NCI-H345 treated with DMSO at 0.1 percent for 48 hours (cell line): ENCODE results near the gene DPH6.
"Not testable (repeated sequence)": the region's sequence is repeated elsewhere in the genome, so short reads cannot be mapped to it uniquely, and the experiment has no call there.

Experiments
- DNase-seq: peaks from one replicate; lab custom pipeline; 2025; ENCODE audit not compliant: unreplicated experiment; lab: John Stamatoyannopoulos, UW

The DPH6 gene

DNA sequence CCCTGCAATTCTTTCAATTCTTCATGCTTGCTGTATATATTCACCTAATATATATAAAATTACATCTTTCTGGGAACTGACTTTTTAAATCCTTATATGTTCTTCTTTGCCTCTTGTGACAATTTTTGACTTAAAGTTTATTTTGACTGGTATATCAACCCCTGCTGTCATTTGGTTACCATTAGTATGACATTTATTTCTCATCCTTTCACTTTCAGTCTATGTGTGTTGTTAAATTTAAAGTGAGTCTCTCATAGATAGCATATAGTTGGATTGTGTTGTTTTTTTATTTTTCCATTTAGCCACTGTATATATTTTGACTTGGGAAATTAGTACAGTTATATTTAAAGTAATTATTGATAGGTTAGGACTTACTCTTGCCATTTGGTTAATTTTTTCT is 194.9 kb downstream of the DPH6 start:
- DNase-seq: no peak

DNA sequence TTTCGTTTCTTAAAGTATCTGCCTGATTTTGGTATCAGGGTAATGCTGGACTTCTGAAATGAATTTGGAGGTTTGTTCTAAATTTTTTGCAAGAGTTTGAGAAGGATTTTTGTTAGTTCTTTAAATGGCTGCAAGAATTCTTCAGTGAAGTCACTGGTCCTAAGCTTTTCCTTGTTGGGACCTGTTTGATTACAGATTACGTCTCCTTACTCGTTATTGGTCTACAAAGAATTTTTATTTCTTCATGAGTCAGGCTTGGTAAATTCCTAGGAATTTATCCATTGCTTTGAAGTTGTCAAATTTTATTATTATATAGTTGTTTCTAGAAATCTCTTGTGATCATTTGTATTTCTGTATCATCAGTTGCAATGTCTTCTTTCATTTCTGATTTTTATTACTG is 196.0 kb downstream of the DPH6 start:
- DNase-seq: no peak

DNA sequence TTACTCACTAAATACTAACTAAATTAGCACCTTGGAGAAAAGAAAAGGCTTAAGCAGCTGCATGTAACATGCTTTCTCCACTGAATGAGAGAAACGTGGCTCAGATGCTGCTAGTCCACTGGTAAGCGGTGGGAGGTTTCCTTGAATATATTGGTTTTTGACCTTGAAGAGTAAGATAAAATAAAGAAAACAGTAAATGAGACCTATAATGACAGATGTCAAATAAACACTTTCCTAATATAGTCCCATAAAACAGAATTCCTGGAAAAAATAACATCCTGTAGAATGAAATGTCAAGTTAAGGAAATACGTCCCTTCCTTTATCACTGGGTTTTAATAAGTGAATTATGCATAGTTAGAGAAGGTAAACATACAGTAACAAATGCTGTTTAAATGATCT is 215.0 kb downstream of the DPH6 start:
- DNase-seq: no peak

DNA sequence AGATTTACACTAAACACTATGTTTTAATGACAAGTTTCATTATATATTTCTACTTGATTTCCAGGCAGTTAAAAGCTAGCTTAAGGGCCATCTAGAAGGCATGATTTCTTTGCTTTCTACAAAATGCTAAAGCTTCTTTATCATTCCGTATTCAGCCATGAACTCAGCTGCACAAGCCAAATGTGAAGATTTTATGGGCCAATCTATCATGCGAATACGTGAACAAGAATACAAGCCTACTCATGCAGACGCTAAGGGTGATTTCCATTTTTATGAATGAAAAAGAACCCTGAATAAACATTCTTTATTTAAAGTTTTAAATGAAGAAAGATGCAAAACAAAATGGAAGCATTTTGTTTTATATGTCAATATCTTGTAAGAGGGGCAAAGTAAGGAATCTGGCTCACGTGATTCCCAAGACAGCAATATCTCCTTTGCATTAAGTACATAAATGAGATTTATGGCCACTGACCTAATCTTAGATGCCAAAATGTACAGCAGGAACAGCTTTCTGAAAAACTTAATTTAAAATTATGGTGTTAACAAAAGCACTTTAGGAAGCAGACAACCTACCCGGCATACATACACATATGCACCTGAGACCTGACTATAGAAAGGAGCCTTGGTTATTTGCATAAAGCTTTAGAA is 215.8 kb downstream of the DPH6 start:
- no peak for DNase-seq

DNA sequence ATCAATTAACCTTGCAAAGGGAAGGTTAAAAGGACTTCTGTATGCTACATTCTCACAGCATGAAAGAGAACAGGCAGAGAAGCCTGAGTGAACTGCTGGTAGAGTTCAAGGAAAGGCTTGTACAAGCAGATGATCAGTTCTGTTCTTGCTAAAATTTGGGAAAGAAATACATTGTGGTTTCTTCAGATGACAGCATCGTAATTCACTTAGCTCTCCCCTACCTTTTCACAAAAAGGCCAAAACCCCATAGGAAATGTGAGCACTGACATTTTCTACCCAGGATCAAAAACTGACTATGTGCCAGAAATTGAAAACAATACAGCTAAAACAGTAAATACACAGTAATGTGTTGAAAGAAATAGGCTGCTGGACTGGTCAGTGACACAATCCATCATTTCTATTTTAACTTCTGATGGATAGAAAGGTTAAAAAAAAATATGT is 216.4 kb downstream of the DPH6 start:
- no peak for DNase-seq

DNA sequence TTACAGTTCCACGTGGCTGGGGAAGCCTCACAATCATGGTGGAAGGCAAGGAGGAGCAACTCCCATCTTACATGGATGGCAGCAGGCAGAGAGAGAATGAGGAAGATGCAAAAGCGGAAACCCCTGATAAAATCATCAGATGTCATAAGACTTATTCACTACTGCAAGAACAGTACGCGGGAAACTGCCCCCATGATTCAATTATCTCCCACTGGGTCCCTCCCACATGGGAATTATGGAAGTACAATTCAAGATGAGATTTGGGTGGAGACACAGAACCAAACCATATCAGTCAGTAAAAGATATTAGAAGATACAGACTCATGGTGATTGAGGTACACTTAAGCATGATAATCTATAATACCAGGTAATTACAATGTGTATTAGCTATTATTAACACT is 217.1 kb downstream of the DPH6 start:
- not testable (repeated sequence) for DNase-seq

DNA sequence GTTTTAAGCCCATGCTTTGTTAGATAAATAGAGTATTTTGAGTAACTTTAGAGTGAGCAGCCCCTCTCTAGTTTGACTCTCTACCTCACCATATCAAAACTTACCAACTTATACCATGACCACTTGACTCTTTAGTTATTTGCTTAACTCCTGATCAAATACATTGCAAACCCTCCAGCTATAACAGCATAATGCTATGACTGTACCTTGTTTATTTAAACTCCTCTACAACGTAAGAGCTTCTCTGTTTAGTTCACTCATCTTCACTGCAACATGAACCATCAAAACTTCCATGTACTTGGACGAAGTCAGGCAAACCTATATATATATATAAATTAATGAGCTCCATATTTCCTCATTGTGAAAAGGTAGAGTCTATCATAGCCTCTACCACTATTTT is 218.2 kb downstream of the DPH6 start:
- DNase-seq: no peak

DNA sequence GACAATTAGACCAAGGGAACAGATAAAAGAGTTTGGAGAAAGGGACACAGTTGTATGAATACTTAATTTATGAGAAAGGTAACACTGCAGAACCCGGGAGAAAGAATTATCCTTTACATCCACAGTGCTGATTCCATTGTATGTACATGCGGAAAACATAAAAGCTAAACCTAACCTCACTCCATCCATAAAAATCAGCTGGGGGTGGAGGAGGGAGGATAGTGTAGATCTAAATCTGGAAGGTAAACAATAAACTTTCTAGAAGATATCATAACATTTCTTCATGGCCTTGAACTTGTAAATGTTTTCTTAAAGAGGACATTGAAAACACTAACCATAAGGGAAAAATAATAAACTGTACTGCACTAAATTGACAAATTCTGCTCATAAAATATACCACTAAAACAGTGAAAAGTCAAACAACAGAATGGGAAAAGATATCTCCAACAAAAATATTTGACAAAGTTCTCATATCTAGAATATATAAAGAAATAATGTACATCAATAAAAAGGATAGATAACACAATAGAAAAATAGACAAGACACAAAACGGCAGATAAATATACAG is 220.5 kb downstream of the DPH6 start:
- DNase-seq: no peak

DNA sequence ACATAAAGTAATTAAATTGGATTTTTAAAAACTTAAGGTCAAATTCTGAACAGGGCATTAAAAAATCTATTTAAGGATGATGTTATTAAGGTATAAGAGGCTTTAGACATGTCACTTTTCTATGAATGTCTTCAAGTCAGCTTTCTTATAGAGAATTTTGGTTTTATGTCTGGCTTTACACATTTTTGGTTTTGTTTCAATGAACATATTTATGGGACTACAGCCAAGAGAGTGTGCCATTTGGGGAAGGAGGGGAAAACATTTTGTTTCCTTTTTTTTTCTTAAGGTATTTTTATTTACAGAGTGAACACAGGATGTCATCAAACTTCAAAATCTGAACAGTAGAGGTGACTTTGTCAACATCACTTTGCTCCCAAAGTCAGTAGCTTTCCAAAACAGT is 222.8 kb downstream of the DPH6 start:
- DNase-seq: no peak

DNA sequence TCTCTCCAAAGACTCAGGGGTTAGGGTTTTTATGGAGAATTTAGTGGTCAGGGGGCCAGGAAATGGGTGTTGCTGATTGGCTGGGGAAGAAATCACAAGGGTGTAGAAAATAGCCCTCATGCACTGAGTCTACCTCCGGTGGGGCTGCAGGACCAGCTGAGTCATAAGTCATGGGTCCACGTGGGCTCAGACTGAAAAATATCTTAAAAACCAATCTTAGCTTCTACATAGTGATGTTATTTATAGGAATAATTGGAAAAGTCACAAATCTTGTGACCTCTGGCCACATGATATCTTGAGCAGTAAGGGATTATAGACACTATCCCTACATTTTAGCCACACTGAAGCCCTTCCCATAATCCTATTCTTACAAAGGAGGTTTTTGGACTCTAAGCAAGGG is 224.0 kb downstream of the DPH6 start:
- DNase-seq: no peak

DNA sequence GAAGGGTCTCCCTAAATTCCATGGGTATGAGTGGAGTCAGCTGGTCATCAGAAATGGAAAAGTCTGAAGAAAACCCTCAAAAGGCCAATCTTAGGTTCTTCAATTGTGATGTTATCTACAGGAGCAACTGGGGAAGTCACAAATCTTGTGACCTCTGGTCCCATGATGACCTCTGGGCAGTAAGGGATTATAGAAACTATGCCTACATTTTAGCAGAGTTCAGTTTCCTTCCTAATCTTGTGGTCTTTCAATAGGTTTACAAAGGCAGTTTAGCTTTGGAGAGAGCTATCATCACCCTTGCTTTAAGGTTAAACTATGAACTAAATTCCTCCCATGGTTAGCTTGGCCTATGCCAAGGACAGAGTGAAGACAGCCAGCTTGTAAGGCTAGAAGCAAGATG is 225.1 kb downstream of the DPH6 start:
- DNase-seq: no peak
